ENCODE results near the gene HSP90B1.

The HSP90B1 gene

DNA sequence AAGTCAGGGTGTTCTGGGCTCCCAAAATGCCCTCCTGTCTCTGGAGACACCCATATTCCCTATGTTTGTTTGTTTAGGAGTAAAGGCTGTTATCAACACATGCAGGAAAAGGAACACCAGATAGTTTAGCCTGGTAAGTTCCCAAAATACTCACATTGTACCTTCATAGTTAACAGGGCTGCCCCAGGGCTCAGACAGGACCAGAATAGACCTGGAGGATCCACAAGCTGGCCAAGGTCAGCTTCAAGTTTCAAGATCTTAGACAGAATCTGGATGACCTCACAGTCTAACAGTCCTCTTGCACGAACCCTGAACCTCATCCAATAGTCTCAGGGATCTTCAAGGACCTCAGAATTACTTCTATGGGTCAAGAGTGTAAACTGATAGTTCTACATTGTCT, 18.1 kb upstream of the HSP90B1 start:
- no peaks in the 10 kb centered on the region for H3K36me3 Mint-ChIP-seq (ENCODE audit: low read depth)
- ATAC-seq (no peak), DNase-seq (no peak)
- H3K9me3 Mint-ChIP-seq = no peaks in the 10 kb centered on the region
- no peak overlapping the region for H3K4me3 Mint-ChIP-seq
- no peaks in the 10 kb centered on the region for H3K27me3 Mint-ChIP-seq
- H3K4me1 Mint-ChIP-seq = peaks cover 12% of the 10 kb centered on the region
- no peak overlapping the region for H3K27ac Mint-ChIP-seq

DNA sequence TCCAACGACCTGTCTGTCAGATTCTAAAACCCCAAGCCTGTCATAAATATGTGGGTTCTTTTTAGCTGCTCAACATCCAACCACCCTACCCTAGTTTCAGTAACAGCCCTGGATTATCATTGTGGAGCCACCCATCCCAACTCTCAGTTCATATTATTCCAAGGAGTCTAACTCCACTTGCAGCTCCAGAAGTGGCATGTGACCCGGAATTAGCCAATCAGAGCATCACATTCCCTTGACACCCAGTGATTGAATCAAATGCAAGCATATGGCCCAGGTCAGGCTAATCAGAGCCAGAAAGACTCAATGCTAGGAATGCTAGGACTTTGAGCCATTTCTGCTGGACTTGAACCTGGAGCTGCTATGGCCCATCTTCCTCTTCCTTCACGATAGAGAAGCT, 17.1 kb upstream of the HSP90B1 start:
- Mint-ChIP-seq H3K36me3 (ENCODE audit: low read depth) (peaks cover 4% of the 10 kb centered on the region), H3K4me3 (no peak overlapping the region), H3K27ac (no peak overlapping the region), H3K9me3 (peaks cover 6% of the 10 kb centered on the region), H3K27me3 (no peaks in the 10 kb centered on the region), H3K4me1 (peaks cover 5% of the 10 kb centered on the region)
- DNase-seq (no peak), ATAC-seq (no peak)

DNA sequence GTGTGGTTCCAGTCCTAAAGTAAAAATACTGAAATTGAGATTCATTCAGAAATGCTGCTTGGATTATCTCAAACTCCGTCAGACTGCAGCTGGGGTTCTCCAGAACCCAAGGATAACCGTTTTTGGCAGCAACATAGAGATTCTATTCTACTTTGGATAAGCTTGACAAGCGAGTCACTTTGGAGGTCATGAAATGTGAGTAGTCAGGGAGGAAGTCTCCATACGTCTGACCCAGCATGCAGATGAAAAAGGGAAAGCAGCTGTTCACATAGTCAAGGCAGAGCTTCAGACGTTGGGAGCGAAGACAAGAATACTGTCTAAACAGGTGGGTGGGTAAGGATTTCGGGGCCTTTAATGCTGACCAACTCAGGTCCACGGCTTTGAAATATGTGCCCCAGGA, 14.9 kb upstream of the HSP90B1 start:
- H3K27ac Mint-ChIP-seq = no peak overlapping the region
- H3K4me1 Mint-ChIP-seq = no peaks in the 10 kb centered on the region
- H3K9me3 Mint-ChIP-seq = peaks cover 6% of the 10 kb centered on the region
- DNase-seq (no peak), ATAC-seq (no peak)
- H3K36me3 Mint-ChIP-seq (ENCODE audit: low read depth) = peaks cover 4% of the 10 kb centered on the region
- H3K27me3 Mint-ChIP-seq = no peaks in the 10 kb centered on the region
- no peak overlapping the region for H3K4me3 Mint-ChIP-seq

DNA sequence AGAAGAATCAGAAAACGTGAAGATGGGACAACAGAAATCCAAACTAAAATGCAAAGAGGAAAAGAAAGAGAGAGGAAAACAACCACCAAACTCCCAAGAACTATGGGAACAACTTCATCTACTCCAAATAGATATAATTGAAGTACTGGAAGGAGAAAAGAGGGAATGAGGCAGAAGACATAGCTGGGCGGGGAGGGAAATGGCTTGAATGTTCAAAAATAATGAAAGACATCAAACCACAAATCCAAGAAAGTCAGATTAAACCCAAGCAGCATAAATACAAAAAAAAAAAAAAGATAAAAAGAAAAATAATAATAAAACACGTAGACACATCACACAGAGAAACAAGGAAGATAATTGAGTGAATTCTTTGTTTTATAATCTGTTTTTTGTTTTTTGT, 12.3 kb upstream of the HSP90B1 start:
- DNase-seq (no peak), ATAC-seq (no peak)
- H3K27ac Mint-ChIP-seq = no peak overlapping the region
- no peaks in the 10 kb centered on the region for H3K4me1 Mint-ChIP-seq
- peaks cover 4% of the 10 kb centered on the region for H3K36me3 Mint-ChIP-seq (ENCODE audit: low read depth)
- H3K9me3 Mint-ChIP-seq = peaks cover 6% of the 10 kb centered on the region
- no peak overlapping the region for H3K4me3 Mint-ChIP-seq
- no peaks in the 10 kb centered on the region for H3K27me3 Mint-ChIP-seq

GRCh38 chr12:103924761-103925641, 5.2 kb upstream of the HSP90B1 start:
- Mint-ChIP-seq H3K9me3 (no peaks in the 10 kb centered on the region), H3K27ac (peak overlapping the region; percentile 87), H3K4me3 (peak overlapping the region; percentile 78), H3K4me1 (peaks cover 53% of the 10 kb centered on the region), H3K36me3 (ENCODE audit: low read depth) (peaks cover 17% of the 10 kb centered on the region), H3K27me3 (peaks cover 2% of the 10 kb centered on the region)
- ATAC-seq (peak; percentile 59), DNase-seq (peak; percentile 56)

- Mint-ChIP-seq H3K4me3 (peak overlapping the region; percentile 90), H3K27me3 (peaks cover 7% of the 10 kb centered on the region), H3K4me1 (peaks cover 82% of the 10 kb centered on the region), H3K27ac (peak overlapping the region; percentile 97), H3K9me3 (no peaks in the 10 kb centered on the region), H3K36me3 (ENCODE audit: low read depth) (peaks cover 52% of the 10 kb centered on the region)
- ATAC-seq = no peak
- peak; percentile 62 for DNase-seq
Measured at GRCh38 chr12:103928682-103929045, 1.5 kb upstream of the HSP90B1 start.

DNA sequence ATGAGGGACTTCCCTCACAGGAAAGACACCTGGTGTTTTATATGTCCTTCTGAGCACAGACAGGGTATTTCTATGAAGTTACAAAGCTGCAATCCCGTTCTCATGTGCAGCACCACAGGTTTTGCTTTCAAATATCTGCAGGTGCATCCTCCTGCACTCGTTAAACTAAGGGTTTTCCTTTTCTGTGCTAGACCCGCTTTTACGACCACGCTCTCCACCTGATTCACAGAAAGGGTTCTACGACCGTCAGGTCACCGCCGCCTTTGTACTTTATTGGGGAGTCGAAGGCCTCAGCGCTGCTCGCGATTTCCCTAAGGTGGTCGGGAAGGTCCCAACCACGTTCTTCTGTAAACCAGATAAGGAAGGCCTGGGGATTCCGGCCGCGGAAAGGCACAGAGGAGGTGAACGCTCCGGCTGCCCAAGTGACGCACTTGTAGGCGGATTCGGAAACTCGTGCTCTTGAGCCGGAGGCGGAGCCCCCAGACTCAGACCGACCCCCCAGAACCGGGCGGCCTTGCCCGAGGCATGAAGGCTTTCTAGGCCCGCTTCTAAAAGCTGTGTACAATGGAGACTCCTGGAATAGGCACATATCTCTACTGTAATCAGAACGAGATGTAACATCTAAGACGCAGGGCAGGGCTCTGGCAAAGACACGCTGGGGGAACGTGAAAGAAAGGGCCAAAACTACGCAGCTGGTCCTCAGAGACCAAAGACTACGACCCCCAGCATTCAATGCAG, 995 bp upstream of the HSP90B1 start:
- H3K9me3 Mint-ChIP-seq = no peaks in the 10 kb centered on the region
- H3K27ac Mint-ChIP-seq = peak overlapping the region; percentile 97
- H3K4me1 Mint-ChIP-seq = peaks cover 82% of the 10 kb centered on the region
- DNase-seq = peak; percentile 86
- peak overlapping the region; percentile 90 for H3K4me3 Mint-ChIP-seq
- H3K36me3 Mint-ChIP-seq (ENCODE audit: low read depth) = peaks cover 56% of the 10 kb centered on the region
- ATAC-seq = peak; percentile 45
- H3K27me3 Mint-ChIP-seq = peaks cover 7% of the 10 kb centered on the region

DNA sequence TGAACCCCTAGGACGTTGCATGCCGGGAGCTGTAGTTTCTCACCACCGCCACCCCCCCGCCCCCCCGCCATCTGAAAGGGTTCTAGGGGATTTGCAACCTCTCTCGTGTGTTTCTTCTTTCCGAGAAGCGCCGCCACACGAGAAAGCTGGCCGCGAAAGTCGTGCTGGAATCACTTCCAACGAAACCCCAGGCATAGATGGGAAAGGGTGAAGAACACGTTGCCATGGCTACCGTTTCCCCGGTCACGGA, 501 bp upstream of the HSP90B1 start:
- DNase-seq (no peak), ATAC-seq (no peak)
- H3K9me3 Mint-ChIP-seq = no peaks in the 10 kb centered on the region
- H3K27ac Mint-ChIP-seq = peak overlapping the region; percentile 97
- H3K36me3 Mint-ChIP-seq (ENCODE audit: low read depth) = peaks cover 60% of the 10 kb centered on the region
- H3K27me3 Mint-ChIP-seq = peaks cover 7% of the 10 kb centered on the region
- H3K4me1 Mint-ChIP-seq = peaks cover 82% of the 10 kb centered on the region
- H3K4me3 Mint-ChIP-seq = peak overlapping the region; percentile 90

DNA sequence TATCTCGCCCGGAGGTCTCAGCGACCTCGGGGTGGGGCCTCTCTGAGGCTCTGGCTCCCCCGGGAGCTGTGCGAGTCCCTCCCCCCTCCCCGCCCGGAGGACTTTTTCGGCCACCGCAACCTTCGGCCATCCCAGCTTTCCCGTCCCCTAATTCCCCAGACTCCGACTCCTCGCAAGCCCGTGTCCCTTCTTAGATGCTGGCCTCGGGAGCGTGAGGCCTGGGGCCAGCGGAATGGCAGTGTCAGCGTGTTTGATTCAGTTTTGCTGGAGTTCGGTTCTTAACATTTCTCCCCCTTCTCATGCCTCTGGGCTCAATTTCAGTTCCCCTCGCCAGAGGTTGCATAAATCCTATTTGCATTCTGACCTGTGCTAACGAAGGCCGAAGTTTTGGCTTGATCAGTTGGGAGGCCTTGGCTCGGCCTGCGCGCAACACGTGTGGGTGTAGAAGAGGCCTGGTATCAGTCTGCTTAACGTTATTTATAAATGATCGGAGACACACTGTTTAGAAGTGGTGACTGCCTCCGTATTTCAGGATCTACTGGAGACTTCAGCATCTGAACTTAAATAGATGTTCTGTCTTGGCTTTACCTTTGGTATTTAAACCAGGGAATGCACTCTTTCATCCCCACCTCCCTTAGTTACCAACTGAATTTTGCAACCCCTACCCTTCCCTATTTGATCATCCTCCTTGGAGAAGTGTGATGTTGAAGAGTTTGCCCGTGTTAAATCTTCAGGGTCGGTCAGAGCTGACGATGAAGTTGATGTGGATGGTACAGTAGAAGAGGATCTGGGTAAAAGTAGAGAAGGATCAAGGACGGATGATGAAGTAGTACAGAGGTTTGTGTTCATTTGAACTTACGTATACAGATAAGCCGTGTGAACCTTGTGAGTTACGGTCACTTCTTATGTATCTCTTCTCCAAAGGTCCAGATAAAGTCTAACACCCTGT, 851 bp downstream of the HSP90B1 start:
- Mint-ChIP-seq H3K27me3 (peaks cover 7% of the 10 kb centered on the region), H3K36me3 (ENCODE audit: low read depth) (peaks cover 66% of the 10 kb centered on the region), H3K4me1 (peaks cover 82% of the 10 kb centered on the region), H3K4me3 (peak overlapping the region; percentile 90), H3K9me3 (no peaks in the 10 kb centered on the region), H3K27ac (peak overlapping the region; percentile 97)
- ATAC-seq = no peak
- DNase-seq = peak; percentile 41

GRCh38 chr12:103933237-103933636, 3.0 kb downstream of the HSP90B1 start:
- peaks cover 80% of the 10 kb centered on the region for H3K4me1 Mint-ChIP-seq
- DNase-seq = no peak
- peaks cover 7% of the 10 kb centered on the region for H3K27me3 Mint-ChIP-seq
- H3K27ac Mint-ChIP-seq = peak overlapping the region; percentile 97
- H3K36me3 Mint-ChIP-seq (ENCODE audit: low read depth) = peaks cover 76% of the 10 kb centered on the region
- no peak for ATAC-seq
- no peaks in the 10 kb centered on the region for H3K9me3 Mint-ChIP-seq
- peak overlapping the region; percentile 90 for H3K4me3 Mint-ChIP-seq

GRCh38 chr12:103936679-103937078, 6.5 kb downstream of the HSP90B1 start:
- peak overlapping the region; percentile 78 for H3K27ac Mint-ChIP-seq
- H3K9me3 Mint-ChIP-seq = no peaks in the 10 kb centered on the region
- H3K36me3 Mint-ChIP-seq (ENCODE audit: low read depth) = peaks cover 90% of the 10 kb centered on the region
- no peaks in the 10 kb centered on the region for H3K27me3 Mint-ChIP-seq
- ATAC-seq = no peak
- DNase-seq = no peak
- H3K4me1 Mint-ChIP-seq = peaks cover 77% of the 10 kb centered on the region
- H3K4me3 Mint-ChIP-seq = no peak overlapping the region

- DNase-seq (no peak), ATAC-seq (peak; percentile 50)
- Mint-ChIP-seq H3K27me3 (no peaks in the 10 kb centered on the region), H3K27ac (no peak overlapping the region), H3K9me3 (no peaks in the 10 kb centered on the region), H3K4me1 (peaks cover 55% of the 10 kb centered on the region), H3K36me3 (ENCODE audit: low read depth) (peaks cover 93% of the 10 kb centered on the region), H3K4me3 (no peak overlapping the region)
Measured at GRCh38 chr12:103944964-103945363, 14.8 kb downstream of the HSP90B1 start.

DNA sequence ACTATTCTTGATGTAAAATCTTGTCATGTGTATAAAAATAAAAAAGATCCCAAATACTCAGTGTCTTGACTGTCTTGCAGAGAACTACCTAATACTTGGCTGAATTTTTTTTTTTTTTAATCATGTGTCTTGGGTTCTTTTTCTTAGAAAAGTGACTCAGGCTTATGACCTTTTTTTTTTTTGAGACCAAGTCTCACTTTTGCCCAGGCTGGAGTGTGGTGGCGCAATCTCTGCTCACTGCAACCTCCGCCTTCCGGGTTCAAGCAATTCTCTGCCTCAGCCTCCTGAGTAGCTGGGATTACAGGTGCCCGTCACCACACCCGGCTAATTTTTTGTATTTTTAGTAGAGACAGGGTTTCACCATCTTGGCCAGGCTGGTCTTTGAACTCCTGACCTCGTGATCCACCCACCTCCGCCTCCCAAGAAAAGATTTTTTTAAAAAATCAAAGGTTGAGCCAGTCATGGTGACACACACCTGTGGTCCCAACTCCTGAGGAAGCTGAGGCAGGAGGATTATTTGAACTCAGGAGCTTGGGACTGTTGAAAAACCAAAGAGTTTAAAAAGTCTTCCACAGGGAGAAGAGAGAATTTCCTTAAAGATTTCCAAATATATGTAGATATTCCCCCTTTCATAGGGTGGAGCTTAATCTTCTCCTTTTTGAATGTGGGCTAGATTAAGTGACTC, 17.8 kb downstream of the HSP90B1 start:
- no peak for ATAC-seq
- no peaks in the 10 kb centered on the region for H3K9me3 Mint-ChIP-seq
- H3K27me3 Mint-ChIP-seq = no peaks in the 10 kb centered on the region
- H3K27ac Mint-ChIP-seq = peak overlapping the region; percentile 40
- H3K4me3 Mint-ChIP-seq = no peak overlapping the region
- no peak for DNase-seq
- peaks cover 88% of the 10 kb centered on the region for H3K36me3 Mint-ChIP-seq (ENCODE audit: low read depth)
- H3K4me1 Mint-ChIP-seq = peaks cover 57% of the 10 kb centered on the region

Data from activated naive CD8-positive, alpha-beta T cell treated with anti-CD3 and anti-CD28 coated beads, Interleukin-2, amount 50 U/mL, for 24 hours (primary cell).